ENCODE data around the gene FNBP1L.

The FNBP1L gene

DNA sequence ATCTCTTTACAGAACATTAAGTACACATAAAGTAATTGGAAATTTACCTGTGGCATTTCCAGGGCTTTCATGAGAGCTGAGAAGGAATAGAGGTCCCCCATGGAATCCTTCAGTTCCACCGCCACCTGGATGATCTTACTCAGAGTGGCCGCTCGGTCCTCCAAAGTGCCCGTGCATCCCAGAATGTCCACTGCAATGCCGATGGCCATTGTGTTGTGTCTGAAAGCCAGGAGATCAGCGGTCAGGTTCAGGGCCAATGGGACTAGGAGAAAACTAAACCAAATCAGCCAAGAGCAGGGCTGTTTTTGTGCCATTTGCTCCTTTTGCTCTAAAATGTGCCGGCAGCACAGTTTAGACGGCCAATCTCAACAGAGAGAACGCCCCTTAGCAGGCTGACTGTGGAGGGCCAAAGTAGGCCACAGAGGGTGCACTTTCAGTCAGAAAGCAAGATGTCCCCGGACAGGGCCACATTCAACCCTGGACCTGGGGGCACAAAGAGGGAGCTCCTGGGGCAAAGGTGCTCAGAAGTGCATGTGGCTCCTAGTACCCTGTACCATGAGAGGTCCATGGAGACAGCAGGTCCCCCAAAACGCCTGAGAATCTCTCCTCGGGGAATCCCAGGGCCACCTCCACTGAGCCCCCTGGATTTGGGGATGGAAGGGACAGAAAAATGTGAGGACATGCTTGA, 123.8 kb downstream of the FNBP1L start:
- H3K4me3 ChIP-seq (ENCODE audit: low read depth, low read length) = no peak overlapping the region
- H3K9ac ChIP-seq = no peak overlapping the region
- TF ChIP-seq, protein P1, sequence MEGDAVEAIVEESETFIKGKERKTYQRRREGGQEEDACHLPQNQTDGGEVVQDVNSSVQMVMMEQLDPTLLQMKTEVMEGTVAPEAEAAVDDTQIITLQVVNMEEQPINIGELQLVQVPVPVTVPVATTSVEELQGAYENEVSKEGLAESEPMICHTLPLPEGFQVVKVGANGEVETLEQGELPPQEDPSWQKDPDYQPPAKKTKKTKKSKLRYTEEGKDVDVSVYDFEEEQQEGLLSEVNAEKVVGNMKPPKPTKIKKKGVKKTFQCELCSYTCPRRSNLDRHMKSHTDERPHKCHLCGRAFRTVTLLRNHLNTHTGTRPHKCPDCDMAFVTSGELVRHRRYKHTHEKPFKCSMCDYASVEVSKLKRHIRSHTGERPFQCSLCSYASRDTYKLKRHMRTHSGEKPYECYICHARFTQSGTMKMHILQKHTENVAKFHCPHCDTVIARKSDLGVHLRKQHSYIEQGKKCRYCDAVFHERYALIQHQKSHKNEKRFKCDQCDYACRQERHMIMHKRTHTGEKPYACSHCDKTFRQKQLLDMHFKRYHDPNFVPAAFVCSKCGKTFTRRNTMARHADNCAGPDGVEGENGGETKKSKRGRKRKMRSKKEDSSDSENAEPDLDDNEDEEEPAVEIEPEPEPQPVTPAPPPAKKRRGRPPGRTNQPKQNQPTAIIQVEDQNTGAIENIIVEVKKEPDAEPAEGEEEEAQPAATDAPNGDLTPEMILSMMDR (IDR thresholded peaks at IDR 0.05) = no peak
- H3K27ac ChIP-seq = no peak overlapping the region
- H3K9me3 ChIP-seq (ENCODE audit: control insufficient read depth, low read length) = no peaks in the 10 kb centered on the region
- no peak overlapping the region for H3K4me2 ChIP-seq (ENCODE audit: low read length)
- no peaks in the 10 kb centered on the region for H3K36me3 ChIP-seq (ENCODE audit: control insufficient read depth, insufficient read depth, low read length)
- no peaks in the 10 kb centered on the region for H3K27me3 ChIP-seq (ENCODE audit: control insufficient read depth, insufficient read depth, low read length)
- H2AFZ ChIP-seq = no peak overlapping the region
- H3K79me2 ChIP-seq = no peaks in the 10 kb centered on the region
- H3K4me1 ChIP-seq = no peaks in the 10 kb centered on the region

GRCh38 chr1:93573940-93574469, 126.1 kb downstream of the FNBP1L start:
- H3K9me3 ChIP-seq (ENCODE audit: control insufficient read depth, low read length) = no peaks in the 10 kb centered on the region
- H2AFZ ChIP-seq = no peak overlapping the region
- no peaks in the 10 kb centered on the region for H3K4me1 ChIP-seq
- TF ChIP-seq, protein P1 (IDR thresholded peaks at IDR 0.05) = no peak
- H3K27me3 ChIP-seq (ENCODE audit: control insufficient read depth, insufficient read depth, low read length) = no peaks in the 10 kb centered on the region
- no peak overlapping the region for H3K27ac ChIP-seq
- H3K79me2 ChIP-seq = no peaks in the 10 kb centered on the region
- H3K4me3 ChIP-seq (ENCODE audit: low read depth, low read length) = no peak overlapping the region
- H3K4me2 ChIP-seq (ENCODE audit: low read length) = no peak overlapping the region
- no peaks in the 10 kb centered on the region for H3K36me3 ChIP-seq (ENCODE audit: control insufficient read depth, insufficient read depth, low read length)
- no peak overlapping the region for H3K9ac ChIP-seq

DNA sequence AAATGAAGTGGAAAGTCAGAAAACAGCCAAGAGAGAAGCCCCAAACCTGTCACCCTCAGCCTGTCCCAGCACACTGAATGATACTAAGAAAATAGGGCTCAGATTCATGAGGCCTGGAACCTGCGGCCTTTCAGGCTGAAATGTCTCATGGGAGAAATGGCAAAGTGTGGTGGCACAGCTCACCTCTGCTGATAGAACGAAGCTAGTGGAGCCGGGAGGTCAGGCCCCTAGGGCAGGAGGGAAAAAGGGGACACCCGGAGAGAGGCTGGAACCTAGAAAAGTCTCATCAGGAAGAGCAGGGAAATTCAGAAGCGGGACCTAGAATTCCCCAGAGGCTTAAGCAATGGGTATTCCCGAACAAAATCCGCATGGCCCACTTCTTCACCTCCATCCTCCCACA, 126.6 kb downstream of the FNBP1L start:
- Histone ChIP-seq H3K27me3 (ENCODE audit: control insufficient read depth, insufficient read depth, low read length) (no peaks in the 10 kb centered on the region), H3K9me3 (ENCODE audit: control insufficient read depth, low read length) (no peaks in the 10 kb centered on the region), H3K36me3 (ENCODE audit: control insufficient read depth, insufficient read depth, low read length) (no peaks in the 10 kb centered on the region), H3K4me1 (no peaks in the 10 kb centered on the region), H3K9ac (no peak overlapping the region), H3K4me2 (ENCODE audit: low read length) (no peak overlapping the region), H3K79me2 (no peaks in the 10 kb centered on the region), H3K27ac (no peak overlapping the region), H3K4me3 (ENCODE audit: low read depth, low read length) (no peak overlapping the region), H2AFZ (no peak overlapping the region)
- TF ChIP-seq, protein P1 (IDR thresholded peaks at IDR 0.05) = no peak

GRCh38 chr1:93574991-93575390, 127.1 kb downstream of the FNBP1L start:
- TF ChIP-seq, protein P1 (IDR thresholded peaks at IDR 0.05) = no peak
- Histone ChIP-seq H3K4me1 (no peaks in the 10 kb centered on the region), H3K27ac (no peak overlapping the region)

More at GRCh38 chr1:93574991-93575390, 127.1 kb downstream of the FNBP1L start:
- Histone ChIP-seq H2AFZ (no peak overlapping the region), H3K9me3 (ENCODE audit: control insufficient read depth, low read length) (no peaks in the 10 kb centered on the region), H3K9ac (no peak overlapping the region), H3K4me2 (ENCODE audit: low read length) (no peak overlapping the region), H3K79me2 (no peaks in the 10 kb centered on the region), H3K36me3 (ENCODE audit: control insufficient read depth, insufficient read depth, low read length) (no peaks in the 10 kb centered on the region), H3K4me3 (ENCODE audit: low read depth, low read length) (no peak overlapping the region), H3K27me3 (ENCODE audit: control insufficient read depth, insufficient read depth, low read length) (no peaks in the 10 kb centered on the region)

Data from parathyroid adenoma (tissue), 2 donors.